HG02884 (cell line): ENCODE data around the gene TRAF4.
"Not testable (repeated sequence)": the region's sequence is repeated elsewhere in the genome, so short reads cannot be mapped to it uniquely, and the experiment has no call there.

ENCODE experiments used
- ATAC-seq: cut with Tn5 transposase; IDR thresholded peaks from one replicate; pipeline ENCODE4 v1.9.1; 2021; ENCODE audit warnings: mild to moderate bottlenecking, moderate library complexity; ENCODE audit not compliant: unreplicated experiment

TRAF4 gene

DNA sequence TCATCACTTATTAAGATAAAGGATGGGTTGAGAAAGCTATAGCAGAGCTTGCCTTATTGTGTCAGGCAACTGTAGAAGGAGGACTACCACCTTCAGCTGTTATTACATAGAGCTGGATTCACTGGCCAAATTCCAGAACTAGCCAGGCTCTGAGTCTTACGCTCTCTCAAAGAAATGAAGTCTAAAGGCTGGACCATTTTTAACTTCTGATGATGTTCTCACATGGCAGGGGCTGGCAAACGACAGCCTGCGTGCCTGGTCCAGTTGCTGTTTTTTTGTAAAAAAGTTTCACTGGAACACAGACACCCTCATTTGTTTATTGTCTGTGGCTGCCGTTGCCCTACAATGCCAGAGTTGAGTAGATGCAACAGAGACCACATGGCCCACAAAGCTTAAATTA is 21.2 kb downstream of the TRAF4 start:
- no peak for ATAC-seq

DNA sequence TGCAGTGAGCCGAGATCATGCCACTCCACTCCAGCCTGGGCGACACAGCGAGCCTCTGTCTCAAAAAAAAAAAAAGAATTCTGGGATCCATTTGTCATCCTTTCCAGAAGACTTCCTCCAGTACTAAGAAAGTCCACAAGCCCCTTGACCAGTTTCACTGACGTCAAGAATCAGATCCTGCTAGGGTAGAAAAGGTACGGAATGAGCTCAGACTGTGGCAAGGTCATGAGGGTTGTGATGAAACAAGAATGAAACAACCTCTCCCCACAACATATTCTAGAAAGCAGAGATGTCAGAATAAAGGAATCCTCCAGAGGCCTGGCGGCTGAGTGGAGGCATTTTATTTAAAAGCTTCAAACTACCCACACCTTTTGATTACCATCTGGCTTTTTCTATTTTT is 29.9 kb downstream of the TRAF4 start:
- ATAC-seq: no peak

DNA sequence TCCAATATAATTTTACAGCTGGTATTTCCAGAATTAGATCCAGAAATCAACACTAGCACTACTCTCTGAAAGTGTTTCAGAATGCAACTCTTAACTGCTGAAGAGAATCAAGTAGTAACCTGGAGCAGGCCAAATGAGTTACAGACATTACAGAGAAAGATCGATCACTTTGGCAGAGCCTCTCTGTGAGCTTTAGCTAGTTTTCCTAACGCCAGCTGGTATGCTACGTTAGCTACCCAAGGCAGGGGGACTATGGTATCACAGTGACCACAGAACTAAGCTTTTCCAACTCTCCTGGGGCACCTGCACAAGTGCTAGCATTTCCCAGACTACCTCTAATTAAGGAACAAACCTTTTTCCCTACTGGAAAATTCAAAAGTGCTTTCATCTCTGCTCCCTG is 30.4 kb downstream of the TRAF4 start:
- no peak for ATAC-seq

DNA sequence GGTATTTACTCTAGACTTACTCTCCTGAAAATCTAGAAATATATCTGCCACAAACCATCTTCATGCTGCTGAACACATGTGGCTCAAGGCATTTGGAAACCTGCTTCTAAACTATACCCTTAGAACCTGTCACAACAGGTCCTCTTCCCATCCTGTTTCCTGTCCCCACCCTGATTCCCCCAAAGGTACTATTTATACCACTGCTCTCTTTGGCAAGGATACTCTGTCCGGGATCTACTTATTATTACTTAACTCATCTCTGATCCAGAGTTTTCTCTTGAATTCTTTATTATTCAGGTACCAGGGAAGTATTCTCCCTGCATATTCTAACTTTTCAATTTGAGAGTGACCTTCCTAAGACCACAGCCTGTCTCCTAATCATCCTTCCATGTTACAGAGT is 33.4 kb downstream of the TRAF4 start:
- ATAC-seq: no peak

DNA sequence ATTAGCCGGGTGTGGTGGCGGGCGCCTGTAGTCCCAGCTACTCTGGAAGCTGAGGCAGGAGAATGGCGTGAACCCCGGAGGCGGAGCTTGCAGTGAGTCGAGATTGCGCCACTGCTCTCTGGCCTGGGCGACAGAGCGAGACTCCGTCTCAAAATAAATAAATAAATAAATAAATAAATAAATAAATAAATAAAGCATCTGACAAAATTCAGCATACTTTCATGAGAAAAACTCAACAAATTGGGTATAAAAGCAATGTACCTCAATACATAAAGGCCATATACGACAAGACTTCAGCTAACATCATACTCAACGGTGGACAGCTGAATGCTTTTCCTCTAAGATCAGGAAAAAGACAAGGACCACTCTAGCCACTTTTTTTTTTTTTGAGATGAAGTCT is 35.8 kb downstream of the TRAF4 start:
- not testable (repeated sequence) for ATAC-seq

DNA sequence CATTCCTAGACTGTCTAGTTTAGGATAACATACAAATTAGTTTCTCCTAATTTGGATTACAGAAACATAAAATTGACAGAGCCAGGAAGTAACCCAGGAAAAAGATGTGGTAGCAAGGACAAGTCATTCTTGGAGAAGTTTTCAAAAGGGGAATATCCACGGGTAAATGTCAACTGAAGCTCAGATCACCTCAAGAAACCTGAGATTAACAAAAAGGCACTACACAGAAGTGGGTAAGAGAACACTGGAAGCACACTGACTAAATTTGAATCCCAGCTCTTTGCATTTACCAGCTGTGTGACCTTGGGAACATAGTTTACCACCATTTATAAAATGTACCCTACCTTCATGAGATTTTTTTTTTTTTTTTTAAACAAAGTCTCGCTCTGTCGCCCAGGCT is 39.4 kb downstream of the TRAF4 start:
- ATAC-seq: no peak

DNA sequence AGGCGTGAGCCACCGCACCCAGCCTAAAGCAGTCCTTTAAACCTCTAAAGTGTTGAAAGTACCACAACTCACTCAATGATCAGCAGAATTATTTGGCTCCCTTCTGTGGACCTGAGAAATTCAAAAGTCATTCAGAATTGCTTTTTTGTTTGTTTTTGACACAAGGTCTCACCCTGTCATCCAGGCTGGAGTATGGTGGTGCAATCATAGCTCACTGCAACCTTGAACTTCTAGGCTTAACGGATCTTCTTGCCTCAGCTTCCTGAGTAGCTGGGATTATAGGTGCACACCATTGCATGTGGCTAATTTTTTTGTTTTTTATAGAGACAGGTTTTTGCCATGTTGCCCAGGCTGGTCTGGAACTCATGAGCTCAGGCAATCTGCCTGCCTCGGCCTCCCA is 44.3 kb downstream of the TRAF4 start:
- no peak for ATAC-seq

DNA sequence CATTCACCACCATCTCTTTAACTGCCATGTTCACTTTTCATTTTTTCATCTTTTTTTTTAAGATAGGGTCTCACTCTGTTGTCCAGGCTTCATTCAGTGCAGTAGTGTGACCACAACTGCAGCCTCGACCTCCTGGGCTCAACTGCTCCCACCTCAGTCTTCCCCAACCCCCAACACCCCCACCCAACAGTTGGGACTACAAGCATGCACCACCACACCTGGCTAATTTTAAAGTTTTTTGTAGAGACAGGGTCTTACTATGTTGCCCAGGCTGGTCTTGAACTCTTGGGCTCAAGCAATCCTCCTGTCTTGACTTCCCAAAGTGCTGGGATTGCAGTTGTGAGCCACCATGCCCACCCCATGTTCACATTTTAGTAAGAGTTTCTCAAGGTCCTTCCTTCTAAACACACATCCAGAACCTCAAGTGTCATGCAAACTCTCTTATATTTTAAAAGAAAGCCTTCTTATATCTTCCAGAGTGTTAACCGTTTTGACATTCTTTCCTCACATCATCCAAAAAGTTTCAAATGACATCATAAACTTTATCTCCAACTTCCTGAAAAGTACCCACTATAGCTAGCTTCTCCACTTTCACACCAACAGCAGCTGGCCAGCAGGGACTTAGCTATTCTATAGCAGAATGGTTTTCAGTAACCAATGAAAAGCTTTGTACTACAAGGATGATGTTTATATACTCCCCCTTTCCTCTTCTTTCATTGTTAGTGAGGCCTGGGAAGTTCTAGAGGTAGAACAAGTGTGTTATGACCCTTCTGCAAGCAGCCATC is 49.3 kb downstream of the TRAF4 start:
- no peak for ATAC-seq

DNA sequence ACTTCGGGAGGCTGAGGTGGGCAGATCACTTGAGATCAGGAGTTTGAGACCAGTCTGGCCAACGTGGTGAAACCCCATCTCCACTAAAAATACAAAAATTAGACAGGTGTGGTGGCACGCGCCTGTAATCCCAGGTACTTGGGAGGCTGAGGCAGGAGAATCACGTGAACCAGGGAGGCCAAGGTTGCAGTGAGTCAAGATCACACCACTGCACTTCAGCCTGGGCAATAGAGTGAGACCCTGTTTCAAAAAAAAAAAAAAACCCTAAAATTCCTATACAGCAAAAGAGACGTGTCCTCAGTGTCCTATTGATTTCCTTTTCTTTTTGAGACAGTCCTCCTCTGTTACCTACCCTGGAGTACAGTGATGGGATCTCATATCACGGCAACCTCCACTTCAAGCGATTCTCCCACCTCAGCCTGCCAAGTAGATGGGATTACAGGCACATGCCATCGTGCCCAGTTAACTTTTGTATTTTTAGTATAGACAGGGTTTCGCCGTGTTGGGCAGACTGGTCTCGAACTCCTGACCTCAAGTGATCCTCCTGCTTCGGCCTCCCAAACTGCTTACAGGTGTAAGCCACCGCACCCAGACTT is 51.1 kb downstream of the TRAF4 start:
- not testable (repeated sequence) for ATAC-seq

DNA sequence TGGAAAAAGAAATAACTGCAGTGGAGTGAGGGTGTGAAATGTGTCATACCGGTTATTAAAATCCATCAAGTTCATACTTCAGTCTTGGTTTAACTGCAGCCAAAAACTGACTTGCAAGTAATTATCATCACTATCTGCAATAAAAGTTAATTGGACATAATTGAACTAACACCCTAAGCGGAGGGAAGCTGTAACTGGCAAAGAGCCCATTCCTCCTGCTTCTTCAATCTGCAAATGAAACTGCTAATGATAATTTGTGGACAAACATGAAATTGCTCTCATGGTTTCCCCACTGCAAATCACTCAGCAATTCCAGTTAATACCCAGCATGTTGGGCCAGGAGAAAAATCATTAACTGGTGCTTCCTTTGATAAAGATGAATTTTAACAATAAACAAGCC is 52.3 kb downstream of the TRAF4 start:
- no peak for ATAC-seq
